ENCODE measurements around the gene FADS2.

- no peak for TF ChIP-seq CTCF (IDR thresholded peaks at IDR 0.05 in 4 of 5, conservative IDR thresholded peaks at IDR 0.05 in 1 of 5)
- TF ChIP-seq POLR2A (IDR thresholded peaks at IDR 0.05): no peak
These were observed 33.5 kb downstream of the FADS2 start for GRCh38 chr11:61861634-61862033.

Measured in gastrocnemius medialis (tissue), 4 donors.